ENCODE measurements around the gene LAPTM5.

LAPTM5 gene

DNA sequence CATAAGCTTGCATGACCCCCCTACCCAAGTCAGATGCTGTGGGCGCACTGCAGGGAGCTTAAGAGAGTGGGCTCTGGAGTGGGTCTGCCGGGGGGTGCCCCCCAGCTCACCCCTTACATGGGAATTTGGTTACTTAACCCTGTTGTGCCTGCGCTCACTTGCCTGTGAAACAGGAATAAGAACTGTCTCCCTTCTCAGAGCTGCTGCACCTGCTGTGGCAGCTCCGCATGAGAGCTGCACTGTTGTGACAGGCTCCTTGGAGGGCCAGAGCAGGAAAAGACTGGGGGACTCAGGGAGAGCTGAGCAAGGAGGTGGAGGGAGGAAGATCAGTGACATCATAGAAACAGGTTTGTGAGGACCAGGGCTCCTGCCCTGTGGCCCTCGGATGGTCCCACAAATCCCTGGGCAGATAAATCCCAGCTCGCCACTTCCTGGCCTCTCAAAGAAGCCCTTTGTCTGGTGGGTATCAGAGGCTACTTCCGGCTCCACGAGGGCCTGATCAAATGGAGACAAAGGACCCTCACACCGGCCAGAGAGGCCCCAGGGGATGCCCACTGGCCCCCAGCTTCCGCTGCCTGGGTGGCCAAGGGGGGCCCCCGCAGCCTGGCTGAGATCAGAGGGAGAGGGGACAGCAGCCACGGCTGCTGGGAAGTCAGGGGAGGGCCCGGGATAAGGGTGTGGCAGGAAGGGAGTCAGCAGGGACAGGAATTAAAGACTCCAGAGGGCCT is 28.9 kb upstream of the LAPTM5 start:
- ATAC-seq = no peak

- no peak for ATAC-seq
These were observed 28.1 kb upstream of the LAPTM5 start for GRCh38 chr1:30785714-30786113.

DNA sequence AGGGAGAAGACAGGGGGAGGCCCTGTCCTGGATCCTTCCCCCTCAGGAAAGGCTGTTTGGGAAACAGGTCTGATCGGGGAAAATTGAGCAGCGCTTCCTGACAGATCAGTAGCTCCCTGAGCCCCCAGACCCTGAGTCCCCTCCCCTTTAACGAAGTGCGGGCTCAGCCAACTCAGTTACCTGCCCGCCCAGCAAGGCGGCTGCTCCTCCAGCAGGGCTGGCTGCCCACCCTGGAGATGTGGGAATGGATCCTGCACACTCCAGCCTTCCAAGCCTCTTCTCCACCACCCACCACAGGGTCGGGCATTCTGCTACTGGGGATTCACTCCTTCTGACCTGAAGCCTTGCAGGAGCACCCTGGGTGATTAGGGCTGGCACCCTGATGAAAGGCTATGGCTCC is 27.6 kb upstream of the LAPTM5 start:
- no peak for ATAC-seq

- no peak for ATAC-seq
These were observed 25.8 kb upstream of the LAPTM5 start for GRCh38 chr1:30783256-30783915.

DNA sequence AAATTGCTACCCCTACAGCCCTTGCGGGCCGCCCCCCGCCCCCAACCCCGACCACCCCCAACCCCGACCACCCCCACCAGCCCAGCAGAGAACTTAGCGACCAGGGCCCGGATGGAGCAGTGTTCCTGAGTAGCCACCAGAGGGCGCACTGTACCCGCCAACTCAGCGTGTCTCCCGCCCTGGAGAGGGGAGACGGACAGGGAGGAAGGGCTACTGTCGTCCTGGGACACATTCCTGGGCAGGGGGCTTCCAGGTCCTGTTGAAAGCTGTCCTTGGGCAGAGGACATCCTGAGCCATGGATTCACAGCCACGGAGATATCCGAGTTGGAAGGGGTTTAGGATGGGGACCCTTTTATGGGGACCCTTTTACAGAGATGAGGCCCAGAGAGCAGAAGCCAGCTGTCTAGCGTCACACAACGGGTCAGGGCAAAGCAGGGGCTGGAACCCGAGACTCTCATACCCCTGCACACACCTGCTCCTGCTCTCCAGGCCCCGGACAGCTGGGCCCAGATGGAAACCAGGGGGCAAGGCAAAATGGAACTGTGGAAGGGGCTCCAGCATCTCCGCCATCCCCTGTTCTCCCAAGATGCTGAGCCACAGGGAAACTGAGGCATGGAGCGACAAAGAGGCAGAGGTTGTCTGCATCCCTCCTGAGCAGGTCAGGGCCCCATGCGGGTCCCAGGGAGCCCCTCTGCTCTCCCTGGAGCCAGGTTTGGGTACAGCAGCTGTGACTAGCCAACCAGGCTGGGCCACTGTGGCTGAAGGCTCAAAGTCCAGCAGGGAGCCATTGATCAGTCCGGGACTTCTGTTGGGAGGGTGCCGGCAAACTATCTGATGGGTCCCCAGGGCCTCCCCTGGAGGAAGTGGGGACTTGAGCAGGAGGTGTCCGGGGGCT is 25.0 kb upstream of the LAPTM5 start:
- peak; percentile 54 to 76 for ATAC-seq

GRCh38 chr1:30781906-30782305 is 24.3 kb upstream of the LAPTM5 start:
- ATAC-seq = no peak

GRCh38 chr1:30780409-30780808 is 22.8 kb upstream of the LAPTM5 start:
- ATAC-seq = no peak

DNA sequence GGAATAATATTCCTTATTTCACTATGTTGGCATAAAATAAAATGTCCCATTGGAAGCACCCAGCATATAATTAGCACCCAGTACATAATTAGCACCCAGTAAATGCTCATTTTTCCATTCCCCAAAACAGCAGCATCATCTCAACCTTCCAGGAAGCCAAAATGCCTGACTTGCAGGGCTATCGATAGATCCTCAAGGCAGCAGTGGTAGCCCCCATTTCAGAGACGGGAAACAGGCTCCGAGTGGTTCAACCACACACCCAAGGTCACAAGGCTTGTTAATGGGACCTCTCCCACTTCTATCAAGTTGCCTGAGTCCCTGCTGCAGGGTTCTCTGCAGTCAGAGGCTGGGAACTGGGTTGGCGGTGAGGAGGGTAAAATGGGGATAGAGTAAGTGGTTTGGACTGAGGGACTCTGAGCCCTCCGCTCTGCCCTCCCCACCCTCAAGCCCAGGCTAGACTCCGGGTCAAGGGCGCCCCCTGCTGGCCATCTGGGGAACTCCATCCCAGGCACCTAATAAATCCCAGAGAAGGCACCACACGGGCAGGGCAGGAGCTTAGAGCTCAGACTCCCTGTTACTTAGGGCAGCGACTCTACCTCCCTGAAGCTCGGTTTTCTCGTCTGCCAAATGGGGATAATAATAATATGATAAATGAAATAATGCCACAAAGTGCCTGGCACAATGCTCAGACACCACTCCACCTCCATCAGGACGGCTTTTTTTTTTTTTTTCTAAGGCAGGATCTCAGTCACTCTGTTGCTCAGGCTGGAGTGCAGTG is 21.9 kb upstream of the LAPTM5 start:
- peak; percentile 81 to 88 for ATAC-seq

DNA sequence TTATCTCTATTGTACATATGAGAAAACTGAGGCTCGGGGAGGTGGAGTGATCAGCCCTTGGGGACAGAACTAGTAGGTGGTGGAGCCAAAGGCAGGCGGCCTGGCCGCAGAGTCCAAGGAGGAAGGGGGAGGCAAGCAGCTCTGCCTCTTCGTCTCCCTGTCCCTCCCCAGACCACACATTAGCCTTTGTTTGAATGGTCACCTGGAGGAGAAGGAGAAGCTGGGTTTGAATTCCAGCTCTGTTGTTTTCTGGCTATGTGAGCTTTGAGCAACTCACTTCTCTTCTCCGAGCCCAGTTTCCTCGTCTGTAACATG is 21.4 kb upstream of the LAPTM5 start:
- ATAC-seq = no peak

GRCh38 chr1:30778154-30778978 is 20.8 kb upstream of the LAPTM5 start:
- ATAC-seq = no peak

DNA sequence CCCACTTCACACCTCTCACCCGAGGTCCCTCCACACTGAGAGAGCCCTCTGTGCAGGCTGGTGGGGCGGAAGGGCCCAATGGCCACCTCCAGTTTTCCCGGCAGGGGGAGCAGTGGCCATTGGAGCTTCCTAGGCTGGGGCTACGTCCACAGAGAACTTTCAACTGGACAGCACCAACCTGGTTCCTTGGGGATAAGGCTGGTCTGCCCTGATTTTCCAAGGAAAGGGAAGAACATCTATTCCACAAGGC is 20.3 kb upstream of the LAPTM5 start:
- ATAC-seq = no peak

DNA sequence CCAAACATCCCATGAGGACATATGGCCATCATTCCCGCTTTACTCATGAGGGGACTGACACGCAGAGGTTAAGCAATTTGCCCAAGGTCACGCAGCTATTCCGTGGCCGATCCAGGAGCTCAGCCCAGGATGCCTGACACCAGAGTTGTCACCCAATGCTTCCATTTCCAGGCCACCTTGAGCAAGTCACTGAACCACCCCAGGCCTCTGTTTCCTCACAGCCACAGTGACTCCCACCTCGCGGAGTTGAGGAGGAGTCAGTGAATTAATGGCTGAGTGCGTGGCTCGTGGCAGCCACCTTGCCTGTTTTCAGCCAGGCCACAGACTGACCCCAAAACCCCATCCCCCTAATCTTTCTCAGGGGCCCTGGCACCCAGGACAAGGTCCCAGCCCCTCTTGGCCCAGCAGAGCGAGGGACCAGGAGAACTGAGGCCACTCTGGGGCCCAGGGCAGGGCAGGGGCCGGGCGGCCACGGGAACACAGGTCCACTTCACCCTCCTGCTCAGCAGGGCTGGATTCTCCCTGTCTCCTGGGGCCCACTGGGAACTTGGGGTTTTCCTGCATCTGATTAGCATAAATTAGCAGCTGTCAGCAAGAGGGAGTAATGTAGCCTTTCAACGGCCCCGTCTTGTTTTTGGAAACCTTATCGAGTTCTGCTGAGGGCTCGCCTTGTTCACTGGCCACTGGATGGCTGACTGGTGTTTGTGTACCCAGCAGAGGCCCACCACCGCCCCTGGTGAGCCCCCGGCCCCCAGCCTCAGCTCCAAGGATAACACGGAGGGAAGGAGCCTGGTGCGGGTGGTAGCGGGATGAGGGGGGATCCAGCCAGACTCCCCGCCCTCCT is 19.7 kb upstream of the LAPTM5 start:
- no peak for ATAC-seq

- no peak for ATAC-seq
These were observed 18.8 kb upstream of the LAPTM5 start for GRCh38 chr1:30776097-30777059.

DNA sequence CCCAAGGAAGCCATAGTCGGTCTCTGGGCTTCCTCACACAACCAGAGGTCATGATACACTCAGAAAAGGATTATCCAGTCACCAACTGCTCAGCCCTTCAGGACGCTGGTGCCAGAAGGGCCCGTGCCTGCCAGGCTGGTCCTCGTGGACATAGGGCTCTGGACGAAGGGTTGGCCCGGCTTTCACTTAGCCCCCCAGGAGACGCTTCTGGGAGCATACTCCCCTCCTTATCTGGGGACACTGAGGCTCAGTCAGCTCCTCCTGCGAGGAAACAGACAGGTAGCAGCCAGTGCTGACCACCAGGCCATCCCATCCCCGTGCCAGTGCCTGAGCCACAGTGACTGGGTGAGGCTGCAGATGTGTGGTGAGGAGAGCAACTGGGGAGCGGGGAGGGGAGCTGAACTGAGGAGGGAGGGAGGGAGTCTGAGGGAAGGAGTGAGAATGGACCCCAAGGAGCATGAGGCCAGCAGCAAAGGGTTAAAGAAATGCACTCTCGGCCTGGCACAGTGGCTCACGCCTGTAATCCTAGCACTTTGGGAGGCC is 17.9 kb upstream of the LAPTM5 start:
- no peak for ATAC-seq

DNA sequence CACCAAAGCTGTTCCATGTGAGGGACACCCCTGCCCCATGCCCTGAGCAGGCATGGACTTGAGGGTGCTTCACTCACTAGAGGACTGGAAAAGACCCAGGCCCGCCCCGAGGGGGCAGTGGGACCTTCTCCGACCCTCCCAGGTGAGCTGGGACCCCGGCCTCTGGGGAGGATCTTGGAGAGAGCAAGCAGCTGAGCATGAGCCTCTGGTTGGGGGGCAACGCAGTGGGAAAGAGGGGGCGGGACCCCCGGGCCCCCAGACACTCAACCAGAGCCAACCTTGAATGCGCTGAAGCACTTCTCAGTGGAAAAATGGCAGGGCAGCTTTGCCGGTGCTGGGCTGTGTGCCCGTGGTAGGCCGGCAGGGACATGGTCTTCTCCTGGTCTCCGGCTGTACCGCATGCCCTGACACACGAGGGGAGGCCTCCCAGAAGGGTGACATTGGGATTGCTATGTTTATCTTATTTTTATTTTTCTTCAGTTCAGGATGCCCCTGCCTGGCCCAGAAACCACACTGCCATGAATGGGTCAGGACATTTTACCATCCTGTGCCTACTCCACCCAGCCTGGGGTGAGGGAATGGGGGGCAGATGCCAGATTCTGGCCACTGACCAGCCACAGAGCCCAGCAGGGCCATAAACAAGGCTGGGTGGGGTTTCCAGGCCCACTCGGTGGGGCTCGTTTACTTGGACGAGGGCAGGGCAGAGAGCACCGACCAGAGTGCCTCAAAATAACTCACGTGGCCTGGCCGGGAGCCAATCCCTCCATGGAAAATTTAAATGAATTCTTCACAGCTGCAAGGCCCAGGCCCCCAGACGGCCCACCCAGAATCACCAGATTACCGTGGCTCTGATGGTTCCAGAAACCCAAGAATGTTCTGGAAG is 17.2 kb upstream of the LAPTM5 start:
- ATAC-seq = no peak

GRCh38 chr1:30773722-30774358 is 16.3 kb upstream of the LAPTM5 start:
- no peak for ATAC-seq

DNA sequence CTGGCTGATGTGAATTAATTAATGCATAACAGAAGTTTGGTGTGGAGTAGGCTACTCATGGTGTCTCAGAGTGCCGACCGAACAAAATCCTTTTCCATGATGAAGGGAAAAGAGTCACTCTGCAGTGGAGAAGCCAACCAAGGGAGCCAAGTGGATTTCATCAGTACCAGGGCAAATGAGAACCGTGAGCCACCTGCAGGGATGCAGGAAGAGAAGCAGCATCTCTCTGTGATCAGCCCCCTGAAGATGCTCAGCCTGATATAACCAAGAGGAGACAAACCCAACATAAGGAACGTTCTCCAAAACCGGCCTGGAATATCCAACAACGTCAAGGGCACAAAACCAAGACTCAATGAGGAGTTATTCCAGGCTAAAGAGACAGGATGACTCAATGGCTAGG is 13.4 kb upstream of the LAPTM5 start:
- no peak for ATAC-seq

DNA sequence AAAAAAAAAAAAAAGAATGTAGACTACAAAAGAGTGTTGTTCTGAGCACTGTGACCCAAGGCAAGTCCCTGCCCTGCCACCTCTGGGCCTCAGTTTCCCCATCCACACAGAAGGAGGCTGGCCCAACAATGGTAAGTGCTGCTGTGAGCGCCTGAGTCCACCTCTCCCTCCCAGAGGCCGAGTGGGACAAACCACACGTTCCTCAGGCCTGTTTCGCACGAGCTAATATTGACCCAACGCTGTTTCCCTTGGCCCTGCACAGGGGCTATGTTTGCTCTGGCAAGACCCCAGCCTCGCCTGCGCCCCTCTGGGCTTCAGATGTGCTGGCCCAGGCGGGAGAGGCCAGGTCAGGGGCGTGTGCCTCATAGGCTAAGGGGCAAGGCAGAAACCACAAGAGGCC is 12.6 kb upstream of the LAPTM5 start:
- no peak for ATAC-seq

Data from activated CD4-positive, CD25-positive, alpha-beta regulatory T cell treated with anti-CD3 and anti-CD28 coated beads, Interleukin-2, amount 50 U/mL, for 24 hours (primary cell).